Psoas muscle (tissue), 8 donors: ENCODE measurements around the gene PALLD. TPM values are rescaled to one million over a fixed set of nuclear protein-coding genes. Genes with fewer than 3 reads are reported as not detected.

Experiments used
- ATAC-seq, 4 donors: fragments of 200-7000 bp; cut with Tn5 transposase; one replicate each; pipeline ENCODE4 v1.9.1; 2020; ENCODE audit warnings: moderate library complexity in 3 of 4, mild to moderate bottlenecking in 2 of 4
- DNase-seq, 2 donors: peaks; one replicate each; pipeline ENCODE4 v3.0.0-alpha.2; 2020
- H3K27ac ChIP-seq: fragments of 200-600 bp; one replicate; pipeline ENCODE4 v1.8.0; 2022
- H3K27me3 ChIP-seq, 3 donors: fragments of 200-600 bp in 1 of 3; one replicate each; pipeline versions ENCODE4 v1.6.1 to v1.8.0; 2013 to 2022; ENCODE audit warnings: low read length in 2 of 3, mild to moderate bottlenecking in 2 of 3, moderate library complexity in 1 of 3; ENCODE audit not compliant: insufficient read depth in 3 of 3
- H3K36me3 ChIP-seq, 2 donors: fragments of 200-600 bp in 1 of 2; one replicate each; pipeline versions ENCODE4 v1.6.1 to v1.8.0; 2013 to 2022; ENCODE audit warnings: low read depth in 1 of 2, mild to moderate bottlenecking in 1 of 2, moderate library complexity in 1 of 2; ENCODE audit not compliant: insufficient read depth in 1 of 2
- H3K4me1 ChIP-seq: fragments of 200-600 bp; one replicate; pipeline ENCODE4 v1.8.0; 2022
- H3K4me3 ChIP-seq: fragments of 200-600 bp; one replicate; pipeline ENCODE4 v1.8.0; 2022; ENCODE audit warnings: mild to moderate bottlenecking
- H3K9me3 ChIP-seq: fragments of 200-600 bp; one replicate; pipeline ENCODE4 v1.8.0; 2022
- WGBS, 3 donors: extraction: QIAGEN DNeasy Blood & Tissue Kit; methylation state at CpG; one replicate each; pipeline versions ENCODE4 v1.1.6 to v1.1.7; 2013; 5-methylcytosine and 5-hydroxymethylcytosine counted together
- intact Hi-C, 2 donors: fragments of 100-400 bp; cut with DNase I; formaldehyde crosslinking; loops; one replicate each; pipeline versions ENCODE4 v1.11.0 to v1.14.2; 2022
- polyA plus RNA-seq, 3 donors: library from polyadenylated mRNA; stranded (reverse); fragments of 200-250 nt; gene quantifications; one replicate each; pipeline ENCODE4 v1.2.3, GENCODE V29; 2013
- total RNA-seq, 4 donors: library from RNA; stranded (reverse); fragmentation: NEBNext Ultra II Directional in 2 of 4; extraction: Animal tissue kit (Norgen Biotek cat#: 25700) in 2 of 4; gene quantifications; one replicate each; pipeline versions ENCODE4 v1.2.1 to v1.2.4, GENCODE V29; 2021 to 2023
- TF ChIP-seq, protein P1 (sequence below): fragments of 200-600 bp; IDR thresholded peaks from one replicate; pipeline ENCODE4 v1.8.0; 2022; ENCODE audit warnings: antibody characterized with exemption
- donor health status: healthy with polysubstance abuse.
- donor health status: DM: no; HTN: no; CAD: no; lungs with moderate emphysema.
- donor health status: Bipolar disorder and iron deficiency.
- donor health status: healthy.
- donor health status: DM: yes; HTN: yes; CAD: no.
- donor health status: DM: no; HTN: no; CAD: no.
- donor health status: DM: no; HTN: no; CAD: no.
- donor health status: DM: yes; HTN: yes; CAD: no.

The PALLD gene
- total and polyA plus RNA-seq, 7 donors: 19.2 to 245 (median 168) TPM

DNA sequence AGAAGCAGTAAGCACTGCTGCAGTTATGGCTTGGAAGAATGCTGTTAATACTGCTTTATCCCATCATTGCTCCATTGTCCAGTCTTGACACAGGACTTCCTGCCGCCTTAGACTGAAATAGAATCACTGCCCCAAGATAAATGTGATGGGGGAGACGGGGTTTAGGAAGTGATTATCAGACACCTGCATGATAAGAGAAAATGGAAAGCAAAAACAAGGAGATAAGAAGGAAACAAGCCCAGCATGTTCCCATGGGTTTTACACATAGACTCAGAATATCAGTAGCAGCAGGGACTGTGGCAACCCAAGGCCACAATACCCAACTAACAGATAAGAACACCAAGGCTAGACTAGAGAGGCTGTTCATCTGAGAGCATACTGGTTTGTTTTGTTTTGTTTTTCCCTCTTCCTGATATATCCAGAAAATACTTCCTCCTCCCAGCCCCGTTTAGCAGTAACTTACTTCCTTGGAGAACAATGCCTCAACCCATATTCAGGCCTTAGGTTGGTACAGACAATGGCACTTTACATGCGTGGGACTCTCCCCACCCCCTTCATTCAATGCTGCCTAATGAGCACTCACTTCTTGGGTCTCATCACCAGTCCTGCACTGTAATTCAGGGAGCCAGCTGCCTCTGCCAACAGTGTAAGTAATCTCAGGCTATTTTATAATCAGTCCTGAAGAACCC lies 280.6 kb downstream of the PALLD start:
- intact Hi-C loops: no loop called here
- Histone ChIP-seq H3K4me1 (no peaks in the 10 kb centered on the region), H3K36me3 (no peaks in the 10 kb centered on the region), H3K4me3 (no peak overlapping the region), H3K27ac (no peak overlapping the region), H3K27me3 (no peaks in the 10 kb centered on the region), H3K9me3 (peaks cover 20% of the 10 kb centered on the region)
- no peak for DNase-seq
- WGBS, 3 donors: 63 to 82% (median 64%) methylated on average over 4 of the region's 4 CpGs
- TF ChIP-seq, protein P1, sequence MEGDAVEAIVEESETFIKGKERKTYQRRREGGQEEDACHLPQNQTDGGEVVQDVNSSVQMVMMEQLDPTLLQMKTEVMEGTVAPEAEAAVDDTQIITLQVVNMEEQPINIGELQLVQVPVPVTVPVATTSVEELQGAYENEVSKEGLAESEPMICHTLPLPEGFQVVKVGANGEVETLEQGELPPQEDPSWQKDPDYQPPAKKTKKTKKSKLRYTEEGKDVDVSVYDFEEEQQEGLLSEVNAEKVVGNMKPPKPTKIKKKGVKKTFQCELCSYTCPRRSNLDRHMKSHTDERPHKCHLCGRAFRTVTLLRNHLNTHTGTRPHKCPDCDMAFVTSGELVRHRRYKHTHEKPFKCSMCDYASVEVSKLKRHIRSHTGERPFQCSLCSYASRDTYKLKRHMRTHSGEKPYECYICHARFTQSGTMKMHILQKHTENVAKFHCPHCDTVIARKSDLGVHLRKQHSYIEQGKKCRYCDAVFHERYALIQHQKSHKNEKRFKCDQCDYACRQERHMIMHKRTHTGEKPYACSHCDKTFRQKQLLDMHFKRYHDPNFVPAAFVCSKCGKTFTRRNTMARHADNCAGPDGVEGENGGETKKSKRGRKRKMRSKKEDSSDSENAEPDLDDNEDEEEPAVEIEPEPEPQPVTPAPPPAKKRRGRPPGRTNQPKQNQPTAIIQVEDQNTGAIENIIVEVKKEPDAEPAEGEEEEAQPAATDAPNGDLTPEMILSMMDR: no peak
- no peak for ATAC-seq

- Histone ChIP-seq H3K9me3 (peaks cover 7% of the 10 kb centered on the region), H3K4me3 (no peak overlapping the region), H3K36me3 (no peaks in the 10 kb centered on the region), H3K4me1 (no peaks in the 10 kb centered on the region), H3K27me3 (no peaks in the 10 kb centered on the region), H3K27ac (no peak overlapping the region)
- intact Hi-C loops: no loop called here
- WGBS, 3 donors: 69 to 86% (median 74%) methylated on average over 4 of the region's 4 CpGs
- TF ChIP-seq, protein P1: no peak
- ATAC-seq (peak in 2 of 4 donors; percentile 32 to 42), DNase-seq (no peak)
Observed at GRCh38 chr4:168781341-168781740, 284.5 kb downstream of the PALLD start.

- Histone ChIP-seq H3K27ac (no peak overlapping the region), H3K27me3 (no peaks in the 10 kb centered on the region), H3K4me1 (no peaks in the 10 kb centered on the region), H3K36me3 (no peaks in the 10 kb centered on the region), H3K9me3 (peaks cover under 1% of the 10 kb centered on the region), H3K4me3 (no peak overlapping the region)
- TF ChIP-seq, protein P1: no peak
- 50 to 81% (median 62%) methylated on average over 4 of the region's 4 CpGs for WGBS, 3 donors
- no peak for DNase-seq
- ATAC-seq: peak in 1 of 4 donors; percentile 33
- intact Hi-C loops: no loop called here
Observed at GRCh38 chr4:168781926-168782325, 285.1 kb downstream of the PALLD start.

DNA sequence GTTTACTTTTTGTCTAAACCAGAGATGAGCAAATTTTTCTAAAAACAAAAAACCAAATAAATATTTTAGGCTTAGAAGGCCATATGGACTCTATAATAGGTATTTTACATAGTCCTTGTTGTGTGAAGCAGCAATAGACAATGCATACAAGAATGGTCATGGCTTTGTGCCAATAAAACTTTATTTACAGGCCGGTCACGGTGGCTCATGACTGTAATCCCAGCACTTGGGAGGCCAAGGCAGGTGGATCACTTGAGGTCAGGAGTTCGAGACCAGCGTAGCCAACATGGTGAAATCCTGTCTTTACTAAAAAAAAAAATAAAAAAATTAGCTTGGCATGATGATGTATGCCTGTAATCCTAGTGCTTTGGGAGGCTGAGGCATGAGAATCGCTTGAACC lies 285.6 kb downstream of the PALLD start:
- TF ChIP-seq, protein P1: no peak
- Histone ChIP-seq H3K9me3 (no peaks in the 10 kb centered on the region), H3K4me3 (no peak overlapping the region), H3K27ac (no peak overlapping the region), H3K4me1 (no peaks in the 10 kb centered on the region), H3K36me3 (no peaks in the 10 kb centered on the region), H3K27me3 (no peaks in the 10 kb centered on the region)
- no peak for DNase-seq
- intact Hi-C loops: no loop called here
- 55 to 68% (median 58%) methylated on average over 5 of the region's 5 CpGs for WGBS, 3 donors
- no peak for ATAC-seq
